Gastroesophageal sphincter (tissue), 3 donors: ENCODE data around the gene PLIN5.
A peak's percentile ranks its signal among the peaks of the same experiment; 100 is the strongest.

Experiments used
- CTCF ChIP-seq, 4 experiments: fragments of 200-600 bp in 2 of 4; fragments of 450-650 bp in 2 of 4; sonication (generic) in 1 of 4; IDR thresholded peaks; one replicate each; pipeline ENCODE4 v1.5.1; 2017 to 2019; ENCODE audit warnings: antibody characterized with exemption in 4 of 4, mild to moderate bottlenecking in 2 of 4, moderate library complexity in 2 of 4
- EP300 ChIP-seq: sonication (generic); formaldehyde crosslinking; IDR thresholded peaks from one replicate; pipeline ENCODE4 v1.6.1; 2017; ENCODE audit warnings: antibody characterized with exemption, mild to moderate bottlenecking
- POLR2A ChIP-seq, 2 donors: fragments of 450-650 bp; IDR thresholded peaks; one replicate each; pipeline ENCODE4 v1.6.1; 2017; ENCODE audit warnings: antibody characterized with exemption in 2 of 2, mild to moderate bottlenecking in 2 of 2, moderate library complexity in 1 of 2
- POLR2AphosphoS5 ChIP-seq: sonication (generic); formaldehyde crosslinking; IDR thresholded peaks from one replicate; pipeline ENCODE4 v1.6.1; 2017; ENCODE audit warnings: antibody characterized with exemption

DNA sequence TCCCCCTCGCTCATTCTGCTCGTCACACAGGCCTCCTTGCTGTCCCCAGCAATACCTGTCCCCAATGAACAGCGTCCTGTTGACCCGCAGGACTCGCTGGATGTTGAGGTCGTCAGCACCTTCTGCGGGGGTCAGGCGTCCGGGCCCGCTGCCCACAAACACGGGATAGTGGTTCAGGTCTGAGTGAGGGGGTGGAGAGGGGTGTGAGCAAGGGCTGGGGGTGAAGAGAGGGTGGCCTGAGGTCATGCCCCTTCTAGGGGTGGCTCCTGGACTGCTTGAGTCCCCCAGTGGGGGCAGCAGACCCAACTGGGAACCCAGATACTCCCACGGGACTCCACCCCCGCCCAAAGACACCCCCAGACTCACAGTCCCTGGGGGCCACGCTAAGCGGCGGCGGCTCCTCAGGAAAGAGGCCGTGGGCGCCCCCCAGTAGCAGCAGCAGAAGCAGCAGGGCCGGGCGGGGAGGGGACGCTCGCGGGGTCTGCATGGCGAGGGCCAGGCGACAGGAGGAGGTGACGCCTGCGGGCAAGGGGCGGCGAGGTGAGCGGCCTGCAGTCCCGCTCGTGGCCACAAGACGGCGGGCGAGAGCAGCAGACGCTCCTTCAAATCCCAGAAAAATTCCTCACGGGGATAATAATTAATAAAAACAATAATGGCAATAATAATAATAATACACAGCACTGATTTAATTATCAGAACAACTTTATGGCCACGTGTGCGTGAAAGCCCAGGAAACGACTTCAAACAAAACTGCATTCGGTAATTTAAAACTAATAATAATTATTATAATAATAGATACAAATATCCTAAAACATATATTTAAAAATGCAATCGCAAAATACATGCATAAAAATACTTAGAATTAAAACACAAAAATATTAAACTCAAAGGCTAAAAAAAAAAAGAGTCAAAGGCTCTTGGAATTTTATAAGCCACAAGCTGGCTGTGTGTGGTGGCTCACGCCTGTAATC, 23.2 kb upstream of the PLIN5 start:
- TF ChIP-seq POLR2A (IDR thresholded peaks at IDR 0.05) (no peak), CTCF (IDR thresholded peaks at IDR 0.05) (peak in 3 of 4 experiments; percentile 90 to 99 (median 96)), POLR2AphosphoS5 (no peak), EP300 (no peak)
